Upper lobe of left lung (tissue), 6 donors: ENCODE data around the gene MAST4. TPM values are rescaled to one million over a fixed set of nuclear protein-coding genes. Genes with fewer than 3 reads are reported as not detected.
"Not testable (repeated sequence)": the region's sequence is repeated elsewhere in the genome, so short reads cannot be mapped to it uniquely, and the experiment has no call there.

ENCODE experiments used
- ATAC-seq, 2 donors: fragments of 200-7000 bp; cut with Tn5 transposase; one replicate each; pipeline ENCODE4 v1.9.1; 2022; ENCODE audit warnings: mild to moderate bottlenecking in 2 of 2, moderate library complexity in 2 of 2; ENCODE audit not compliant: low FRiP score in 2 of 2
- DNase-seq, 2 donors: peaks; one replicate each; pipeline ENCODE4 v3.0.0-alpha.2; 2019 to 2020
- H3K27ac ChIP-seq, 4 donors: fragments of 200-600 bp; sonication (generic); one replicate each; pipeline ENCODE4 v1.5.1; 2016 to 2019
- H3K27me3 ChIP-seq, 4 donors: fragments of 200-600 bp; sonication (generic); one replicate each; pipeline ENCODE4 v1.5.1; 2017 to 2019
- H3K36me3 ChIP-seq, 4 donors: fragments of 200-600 bp; sonication (generic); one replicate each; pipeline ENCODE4 v1.5.1; 2016 to 2019
- H3K4me1 ChIP-seq, 4 donors: fragments of 200-600 bp; sonication (generic); one replicate each; pipeline ENCODE4 v1.5.1; 2018 to 2019
- H3K4me3 ChIP-seq, 4 donors: fragments of 200-600 bp; sonication (generic); one replicate each; pipeline ENCODE4 v1.5.1; 2017 to 2019; ENCODE audit warnings: mild to moderate bottlenecking in 2 of 4, moderate library complexity in 1 of 4
- H3K9me3 ChIP-seq, 4 donors: fragments of 200-600 bp; sonication (generic); one replicate each; pipeline ENCODE4 v1.5.1; 2018 to 2019
- EP300 ChIP-seq, 4 donors: sonication (generic); formaldehyde crosslinking; IDR thresholded peaks; one replicate each; pipeline ENCODE4 v1.5.1; 2017; ENCODE audit warnings: antibody characterized with exemption in 4 of 4, control low read depth in 2 of 4
- POLR2A ChIP-seq, 4 donors: fragments of 450-650 bp; IDR thresholded peaks; one replicate each; pipeline ENCODE4 v1.5.1; 2016 to 2017; ENCODE audit warnings: antibody characterized with exemption in 4 of 4, mild to moderate bottlenecking in 2 of 4
- POLR2AphosphoS5 ChIP-seq, 2 donors: sonication (generic); formaldehyde crosslinking; IDR thresholded peaks; one replicate each; pipeline ENCODE4 v1.5.1; 2017; ENCODE audit warnings: antibody characterized with exemption in 2 of 2
- WGBS, 2 donors: methylation state at CpG; one replicate each; pipeline ENCODE4 v1.1.5; 2017 to 2018; 5-methylcytosine and 5-hydroxymethylcytosine counted together
- total RNA-seq, 6 donors: library from RNA; depleted of rRNA in 4 of 6; stranded (reverse); fragments of >200 nt in 4 of 6; gene quantifications; one replicate each; pipeline versions ENCODE4 v1.1.0 to v1.2.1, GENCODE V29; 2016 to 2021
- TF ChIP-seq, protein P1 (sequence below), 6 experiments: fragments of 450-650 bp in 4 of 6; fragments of 200-600 bp in 2 of 6; sonication (generic) in 2 of 6; IDR thresholded peaks; one replicate each; pipeline ENCODE4 v1.5.1; 2016 to 2019; ENCODE audit warnings: antibody characterized with exemption in 6 of 6
- donor health status: DM: no; HTN: no; CAD: no; lungs with moderate emphysema.
- donor health status: DM: no; HTN: yes; CAD: no; lungs with severe emphysema.

MAST4 gene
- total RNA-seq, 6 donors from 2014 or later, result 44.8 to 229 (median 66.4) TPM

DNA sequence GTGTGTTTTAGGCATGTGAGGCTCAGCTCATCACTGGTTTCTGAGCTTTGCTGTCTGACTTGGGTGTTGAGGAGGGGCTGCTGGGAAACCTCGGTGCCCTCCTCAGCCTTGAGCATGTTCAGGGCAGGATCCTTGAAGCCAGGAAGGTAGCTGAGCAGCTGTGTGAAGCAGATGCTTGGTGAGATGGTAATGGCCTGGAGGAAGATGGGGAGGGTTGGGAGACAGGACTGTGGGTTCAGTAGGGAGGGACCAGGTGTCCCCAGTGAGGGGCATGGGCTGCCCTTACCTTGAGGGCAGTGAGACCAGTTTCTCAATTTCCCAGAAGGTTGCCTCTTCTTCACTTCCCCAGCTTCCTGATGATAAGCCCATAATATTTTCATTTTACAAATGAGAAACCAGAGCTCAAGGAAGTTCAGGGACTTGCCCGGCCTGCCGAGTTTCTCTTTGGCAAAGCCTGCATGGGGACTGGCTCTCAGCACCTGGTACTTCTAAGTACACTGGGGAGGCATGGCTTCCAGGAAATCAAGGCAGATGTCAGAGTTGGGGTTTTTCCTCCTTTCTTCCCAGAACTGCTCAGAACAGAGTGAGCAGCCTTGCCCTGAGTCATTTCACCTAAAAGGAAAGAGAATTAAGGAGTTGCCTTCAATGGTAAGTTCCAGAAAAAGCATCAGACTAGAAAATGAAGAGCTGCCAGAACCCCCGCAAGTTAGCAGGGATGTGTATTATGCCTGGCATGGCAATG is 225.7 kb downstream of the MAST4 start:
- DNase-seq, result peak in 1 of 2 donors; percentile 38
- no peak for ATAC-seq
- H3K27ac ChIP-seq, result no peak overlapping the region

DNA sequence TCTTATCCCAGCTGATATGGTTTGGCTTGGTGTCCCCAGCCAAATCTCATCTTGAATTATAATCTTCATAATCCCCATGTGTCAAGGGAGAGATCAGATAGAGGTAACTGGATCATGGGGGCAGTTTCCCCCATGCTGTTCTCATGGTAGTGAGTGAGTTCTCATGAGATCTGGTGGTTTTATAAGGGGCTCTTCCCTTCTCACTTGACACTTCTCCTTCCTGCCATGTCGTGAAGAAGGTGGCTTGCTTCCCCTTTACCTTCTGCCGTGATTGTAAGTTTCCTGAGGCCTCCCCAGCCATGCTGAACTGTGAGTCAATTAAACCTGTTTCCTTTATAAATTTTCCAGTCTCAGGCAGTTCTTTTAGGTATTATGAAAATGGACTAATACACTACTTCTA is 226.7 kb downstream of the MAST4 start:
- not testable (repeated sequence) for ATAC-seq, H3K4me3 ChIP-seq, DNase-seq, H3K9me3 ChIP-seq, H3K36me3 ChIP-seq, H3K27ac ChIP-seq, H3K27me3 ChIP-seq, H3K4me1 ChIP-seq
- WGBS, 2 donors, result 71 to 85% methylated on average over 2 of the region's 2 CpGs

More for the DNA sequence above, 225.7 kb downstream of the MAST4 start:
- no peaks in the 10 kb centered on the region for H3K27me3 ChIP-seq
- H3K36me3 ChIP-seq, result no peaks in the 10 kb centered on the region
- WGBS, 2 donors, result 45 to 46% methylated on average over 3 to 4 of the region's 4 CpGs
- H3K4me3 ChIP-seq, result no peak overlapping the region
- TF ChIP-seq POLR2A (IDR thresholded peaks at IDR 0.05) (no peak), EP300 (IDR thresholded peaks at IDR 0.05) (peak in 1 of 4 donors; percentile 4)
- H3K9me3 ChIP-seq, result no peaks in the 10 kb centered on the region
- H3K4me1 ChIP-seq, result peaks cover 0 to 6% (median 0%) of the 10 kb centered on the region in 4 donors

DNA sequence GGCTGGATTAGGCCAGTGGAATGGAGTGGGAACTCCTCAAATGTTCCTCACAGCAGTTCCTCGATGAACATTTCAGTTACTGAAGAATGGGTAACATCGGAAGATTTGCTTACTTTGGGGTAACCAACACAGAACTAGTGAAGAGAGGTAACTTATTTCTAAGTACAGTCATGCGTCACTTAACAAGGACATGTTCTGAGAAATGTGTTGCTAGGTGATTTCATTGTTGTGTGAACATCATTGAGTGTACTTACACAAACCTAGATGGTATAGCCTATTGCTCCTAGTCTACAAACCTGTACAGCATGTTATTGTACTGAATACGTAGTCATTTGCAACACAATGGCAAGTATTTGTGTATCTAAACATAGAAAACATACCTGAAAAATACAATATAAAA is 228.3 kb downstream of the MAST4 start:
- ATAC-seq (no peak), DNase-seq (no peak)
- TF ChIP-seq POLR2AphosphoS5 (IDR thresholded peaks at IDR 0.05), result no peak
- TF ChIP-seq, protein P1, sequence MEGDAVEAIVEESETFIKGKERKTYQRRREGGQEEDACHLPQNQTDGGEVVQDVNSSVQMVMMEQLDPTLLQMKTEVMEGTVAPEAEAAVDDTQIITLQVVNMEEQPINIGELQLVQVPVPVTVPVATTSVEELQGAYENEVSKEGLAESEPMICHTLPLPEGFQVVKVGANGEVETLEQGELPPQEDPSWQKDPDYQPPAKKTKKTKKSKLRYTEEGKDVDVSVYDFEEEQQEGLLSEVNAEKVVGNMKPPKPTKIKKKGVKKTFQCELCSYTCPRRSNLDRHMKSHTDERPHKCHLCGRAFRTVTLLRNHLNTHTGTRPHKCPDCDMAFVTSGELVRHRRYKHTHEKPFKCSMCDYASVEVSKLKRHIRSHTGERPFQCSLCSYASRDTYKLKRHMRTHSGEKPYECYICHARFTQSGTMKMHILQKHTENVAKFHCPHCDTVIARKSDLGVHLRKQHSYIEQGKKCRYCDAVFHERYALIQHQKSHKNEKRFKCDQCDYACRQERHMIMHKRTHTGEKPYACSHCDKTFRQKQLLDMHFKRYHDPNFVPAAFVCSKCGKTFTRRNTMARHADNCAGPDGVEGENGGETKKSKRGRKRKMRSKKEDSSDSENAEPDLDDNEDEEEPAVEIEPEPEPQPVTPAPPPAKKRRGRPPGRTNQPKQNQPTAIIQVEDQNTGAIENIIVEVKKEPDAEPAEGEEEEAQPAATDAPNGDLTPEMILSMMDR (IDR thresholded peaks at IDR 0.05), result no peak
- no peak for TF ChIP-seq EP300 (IDR thresholded peaks at IDR 0.05)
- TF ChIP-seq POLR2A (IDR thresholded peaks at IDR 0.05), result no peak
- Histone ChIP-seq H3K27me3 (no peaks in the 10 kb centered on the region), H3K4me1 (peaks cover 0 to 16% (median 6%) of the 10 kb centered on the region in 4 donors), H3K27ac (no peak overlapping the region), H3K36me3 (no peaks in the 10 kb centered on the region), H3K9me3 (no peaks in the 10 kb centered on the region), H3K4me3 (no peak overlapping the region)
- 90 to 96% methylated on average over 4 of the region's 4 CpGs for WGBS, 2 donors

DNA sequence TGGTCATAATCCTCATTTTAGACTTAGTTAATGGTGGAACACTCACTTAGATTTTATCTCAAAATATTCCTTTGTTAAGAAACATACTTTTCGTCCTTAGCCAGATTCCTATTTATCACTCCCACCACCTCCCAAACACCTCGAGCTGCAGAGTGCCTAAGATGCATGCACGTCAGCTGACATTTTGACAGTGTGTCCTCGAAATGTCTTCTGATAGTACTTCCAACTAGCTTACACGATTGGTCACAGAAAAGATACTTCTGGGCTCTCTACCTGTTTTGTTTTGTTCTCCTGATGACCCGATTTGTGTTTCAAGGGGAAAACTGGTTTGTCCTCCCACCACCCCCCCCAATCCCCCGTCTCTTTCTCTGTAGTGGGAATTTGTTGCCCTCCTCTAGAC is 230.1 kb downstream of the MAST4 start:
- ATAC-seq (no peak), DNase-seq (no peak)
- no peak overlapping the region for H3K4me3 ChIP-seq
- no peaks in the 10 kb centered on the region for H3K36me3 ChIP-seq
- H3K27ac ChIP-seq, result no peak overlapping the region
- H3K9me3 ChIP-seq, result no peaks in the 10 kb centered on the region
- H3K27me3 ChIP-seq, result no peaks in the 10 kb centered on the region
- 81 to 94% methylated on average over 7 of the region's 7 CpGs for WGBS, 2 donors
- TF ChIP-seq POLR2AphosphoS5 (IDR thresholded peaks at IDR 0.05), result no peak
- TF ChIP-seq, protein P1 (IDR thresholded peaks at IDR 0.05), result no peak
- H3K4me1 ChIP-seq, result peaks cover 0 to 23% (median 6%) of the 10 kb centered on the region in 4 donors

GRCh38 chr5:66826696-66827095 is 230.5 kb downstream of the MAST4 start:
- 58 to 70% methylated on average over 3 of the region's 3 CpGs for WGBS, 2 donors
- ATAC-seq (no peak), DNase-seq (no peak)
- H3K9me3 ChIP-seq, result no peaks in the 10 kb centered on the region
- no peaks in the 10 kb centered on the region for H3K27me3 ChIP-seq
- no peak overlapping the region for H3K4me3 ChIP-seq
- no peaks in the 10 kb centered on the region for H3K36me3 ChIP-seq
- TF ChIP-seq POLR2A (IDR thresholded peaks at IDR 0.05) (no peak), EP300 (IDR thresholded peaks at IDR 0.05) (no peak), POLR2AphosphoS5 (IDR thresholded peaks at IDR 0.05) (no peak)
- TF ChIP-seq, protein P1 (IDR thresholded peaks at IDR 0.05), result no peak
- no peak overlapping the region for H3K27ac ChIP-seq
- peaks cover 0 to 23% (median 5%) of the 10 kb centered on the region in 4 donors for H3K4me1 ChIP-seq

DNA sequence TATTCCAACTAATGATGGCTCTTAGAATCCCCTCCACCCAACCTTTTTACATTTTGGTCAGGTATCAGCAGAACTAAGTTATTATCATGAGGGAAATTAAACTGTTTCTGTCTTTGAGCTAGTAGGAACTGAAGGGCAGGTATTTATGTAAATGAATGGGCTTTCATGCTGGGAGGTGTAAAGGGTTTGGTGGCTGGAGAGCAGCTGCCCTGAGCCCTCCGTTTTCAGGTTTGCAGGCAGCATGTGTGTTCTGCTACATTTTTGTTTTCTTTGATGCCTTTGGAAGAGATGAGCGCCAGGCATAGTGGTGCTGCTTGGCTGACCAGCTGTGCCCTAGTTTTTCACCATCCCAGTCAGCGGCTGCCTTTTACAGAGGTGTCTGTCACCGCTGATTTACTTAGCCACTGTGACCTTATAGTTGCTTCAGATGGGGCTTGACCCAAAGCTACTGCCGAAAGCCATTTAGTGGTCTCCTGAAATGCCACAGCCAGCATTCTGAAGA is 231.9 kb downstream of the MAST4 start:
- 49 to 50% methylated on average over 5 of the region's 5 CpGs for WGBS, 2 donors

More for the DNA sequence above, 231.9 kb downstream of the MAST4 start:
- Histone ChIP-seq H3K27ac (peak overlapping the region in 3 of 4 donors; percentile 21 to 71 (median 54)), H3K36me3 (no peaks in the 10 kb centered on the region), H3K9me3 (no peaks in the 10 kb centered on the region), H3K4me1 (peaks cover 0 to 23% (median 3%) of the 10 kb centered on the region in 4 donors), H3K4me3 (peak overlapping the region; percentile 16 to 46 (median 35)), H3K27me3 (no peaks in the 10 kb centered on the region)
- no peak for TF ChIP-seq POLR2AphosphoS5 (IDR thresholded peaks at IDR 0.05)
- TF ChIP-seq, protein P1 (IDR thresholded peaks at IDR 0.05), result no peak
- TF ChIP-seq POLR2A (IDR thresholded peaks at IDR 0.05), result no peak
- no peak for TF ChIP-seq EP300 (IDR thresholded peaks at IDR 0.05)
- ATAC-seq, result peak in 1 of 2 donors; percentile 13
- DNase-seq, result no peak
